ENCODE data around the gene NAALADL2.

Gene NAALADL2

GRCh38 chr3:174953068-174953467 is 93.9 kb downstream of the NAALADL2 start:
- Histone ChIP-seq H3K4me1 (ENCODE audit: control insufficient read depth, insufficient read depth, low read length) (peaks cover 10% of the 10 kb centered on the region), H3K9me3 (ENCODE audit: control insufficient read depth, insufficient read depth, low read length) (no peaks in the 10 kb centered on the region), H3K27me3 (ENCODE audit: control insufficient read depth, insufficient read depth, low read length) (no peaks in the 10 kb centered on the region), H3K36me3 (ENCODE audit: control insufficient read depth, insufficient read depth, low read length) (no peaks in the 10 kb centered on the region), H3K9ac (ENCODE audit: low read depth, low read length) (no peak overlapping the region), H3K4me3 (ENCODE audit: low read depth, low read length) (no peak overlapping the region)

GRCh38 chr3:174955513-174956016 is 96.4 kb downstream of the NAALADL2 start:
- no peaks in the 10 kb centered on the region for H3K9me3 ChIP-seq (ENCODE audit: control insufficient read depth, insufficient read depth, low read length)
- H3K9ac ChIP-seq (ENCODE audit: low read depth, low read length): no peak overlapping the region
- no peak overlapping the region for H3K4me3 ChIP-seq (ENCODE audit: low read depth, low read length)
- H3K27me3 ChIP-seq (ENCODE audit: control insufficient read depth, insufficient read depth, low read length): no peaks in the 10 kb centered on the region
- no peaks in the 10 kb centered on the region for H3K36me3 ChIP-seq (ENCODE audit: control insufficient read depth, insufficient read depth, low read length)
- H3K4me1 ChIP-seq (ENCODE audit: control insufficient read depth, insufficient read depth, low read length): peaks cover 10% of the 10 kb centered on the region

- Histone ChIP-seq H3K36me3 (ENCODE audit: control insufficient read depth, insufficient read depth, low read length) (no peaks in the 10 kb centered on the region), H3K27me3 (ENCODE audit: control insufficient read depth, insufficient read depth, low read length) (no peaks in the 10 kb centered on the region), H3K4me3 (ENCODE audit: low read depth, low read length) (no peak overlapping the region), H3K9me3 (ENCODE audit: control insufficient read depth, insufficient read depth, low read length) (no peaks in the 10 kb centered on the region), H3K9ac (ENCODE audit: low read depth, low read length) (no peak overlapping the region), H3K4me1 (ENCODE audit: control insufficient read depth, insufficient read depth, low read length) (peaks cover 10% of the 10 kb centered on the region)
These were observed 97.9 kb downstream of the NAALADL2 start for GRCh38 chr3:174957081-174957480.

- Histone ChIP-seq H3K27me3 (ENCODE audit: control insufficient read depth, insufficient read depth, low read length) (no peaks in the 10 kb centered on the region), H3K36me3 (ENCODE audit: control insufficient read depth, insufficient read depth, low read length) (no peaks in the 10 kb centered on the region), H3K9me3 (ENCODE audit: control insufficient read depth, insufficient read depth, low read length) (no peaks in the 10 kb centered on the region), H3K9ac (ENCODE audit: low read depth, low read length) (no peak overlapping the region), H3K4me3 (ENCODE audit: low read depth, low read length) (no peak overlapping the region), H3K4me1 (ENCODE audit: control insufficient read depth, insufficient read depth, low read length) (peaks cover 10% of the 10 kb centered on the region)
These were observed 98.4 kb downstream of the NAALADL2 start for GRCh38 chr3:174957551-174958001.

GRCh38 chr3:174958671-174959328 is 99.7 kb downstream of the NAALADL2 start:
- Histone ChIP-seq H3K9ac (ENCODE audit: low read depth, low read length) (no peak overlapping the region), H3K9me3 (ENCODE audit: control insufficient read depth, insufficient read depth, low read length) (no peaks in the 10 kb centered on the region), H3K27me3 (ENCODE audit: control insufficient read depth, insufficient read depth, low read length) (no peaks in the 10 kb centered on the region), H3K4me1 (ENCODE audit: control insufficient read depth, insufficient read depth, low read length) (peaks cover 10% of the 10 kb centered on the region), H3K4me3 (ENCODE audit: low read depth, low read length) (no peak overlapping the region), H3K36me3 (ENCODE audit: control insufficient read depth, insufficient read depth, low read length) (no peaks in the 10 kb centered on the region)

- Histone ChIP-seq H3K27me3 (ENCODE audit: control insufficient read depth, insufficient read depth, low read length) (no peaks in the 10 kb centered on the region), H3K4me3 (ENCODE audit: low read depth, low read length) (no peak overlapping the region), H3K9ac (ENCODE audit: low read depth, low read length) (no peak overlapping the region), H3K9me3 (ENCODE audit: control insufficient read depth, insufficient read depth, low read length) (no peaks in the 10 kb centered on the region), H3K4me1 (ENCODE audit: control insufficient read depth, insufficient read depth, low read length) (peaks cover 6% of the 10 kb centered on the region), H3K36me3 (ENCODE audit: control insufficient read depth, insufficient read depth, low read length) (no peaks in the 10 kb centered on the region)
These were observed 100.5 kb downstream of the NAALADL2 start for GRCh38 chr3:174959556-174960065.

GRCh38 chr3:174960898-174961297 is 101.8 kb downstream of the NAALADL2 start:
- no peak overlapping the region for H3K4me3 ChIP-seq (ENCODE audit: low read depth, low read length)
- no peak overlapping the region for H3K9ac ChIP-seq (ENCODE audit: low read depth, low read length)
- H3K4me1 ChIP-seq (ENCODE audit: control insufficient read depth, insufficient read depth, low read length): no peaks in the 10 kb centered on the region
- no peaks in the 10 kb centered on the region for H3K36me3 ChIP-seq (ENCODE audit: control insufficient read depth, insufficient read depth, low read length)
- no peaks in the 10 kb centered on the region for H3K27me3 ChIP-seq (ENCODE audit: control insufficient read depth, insufficient read depth, low read length)
- H3K9me3 ChIP-seq (ENCODE audit: control insufficient read depth, insufficient read depth, low read length): no peaks in the 10 kb centered on the region

- Histone ChIP-seq H3K9ac (ENCODE audit: low read depth, low read length) (no peak overlapping the region), H3K4me1 (ENCODE audit: control insufficient read depth, insufficient read depth, low read length) (no peaks in the 10 kb centered on the region), H3K4me3 (ENCODE audit: low read depth, low read length) (no peak overlapping the region), H3K9me3 (ENCODE audit: control insufficient read depth, insufficient read depth, low read length) (no peaks in the 10 kb centered on the region), H3K36me3 (ENCODE audit: control insufficient read depth, insufficient read depth, low read length) (no peaks in the 10 kb centered on the region), H3K27me3 (ENCODE audit: control insufficient read depth, insufficient read depth, low read length) (no peaks in the 10 kb centered on the region)
These were observed 114.3 kb downstream of the NAALADL2 start for GRCh38 chr3:174973465-174973864.

- Histone ChIP-seq H3K27me3 (ENCODE audit: control insufficient read depth, insufficient read depth, low read length) (no peaks in the 10 kb centered on the region), H3K9ac (ENCODE audit: low read depth, low read length) (no peak overlapping the region), H3K36me3 (ENCODE audit: control insufficient read depth, insufficient read depth, low read length) (no peaks in the 10 kb centered on the region), H3K4me3 (ENCODE audit: low read depth, low read length) (no peak overlapping the region), H3K9me3 (ENCODE audit: control insufficient read depth, insufficient read depth, low read length) (no peaks in the 10 kb centered on the region), H3K4me1 (ENCODE audit: control insufficient read depth, insufficient read depth, low read length) (no peaks in the 10 kb centered on the region)
These were observed 127.6 kb downstream of the NAALADL2 start for GRCh38 chr3:174986685-174987084.

- no peaks in the 10 kb centered on the region for H3K9me3 ChIP-seq (ENCODE audit: control insufficient read depth, insufficient read depth, low read length)
- no peak overlapping the region for H3K4me3 ChIP-seq (ENCODE audit: low read depth, low read length)
- no peaks in the 10 kb centered on the region for H3K4me1 ChIP-seq (ENCODE audit: control insufficient read depth, insufficient read depth, low read length)
- no peak overlapping the region for H3K9ac ChIP-seq (ENCODE audit: low read depth, low read length)
- no peaks in the 10 kb centered on the region for H3K36me3 ChIP-seq (ENCODE audit: control insufficient read depth, insufficient read depth, low read length)
- H3K27me3 ChIP-seq (ENCODE audit: control insufficient read depth, insufficient read depth, low read length): no peaks in the 10 kb centered on the region
These were observed 142.0 kb downstream of the NAALADL2 start for GRCh38 chr3:175001091-175001490.

GRCh38 chr3:175002732-175003143 is 143.6 kb downstream of the NAALADL2 start:
- Histone ChIP-seq H3K27me3 (ENCODE audit: control insufficient read depth, insufficient read depth, low read length) (no peaks in the 10 kb centered on the region), H3K36me3 (ENCODE audit: control insufficient read depth, insufficient read depth, low read length) (no peaks in the 10 kb centered on the region), H3K9me3 (ENCODE audit: control insufficient read depth, insufficient read depth, low read length) (no peaks in the 10 kb centered on the region), H3K9ac (ENCODE audit: low read depth, low read length) (no peak overlapping the region), H3K4me1 (ENCODE audit: control insufficient read depth, insufficient read depth, low read length) (no peaks in the 10 kb centered on the region), H3K4me3 (ENCODE audit: low read depth, low read length) (no peak overlapping the region)

GRCh38 chr3:175003590-175003989 is 144.5 kb downstream of the NAALADL2 start:
- H3K36me3 ChIP-seq (ENCODE audit: control insufficient read depth, insufficient read depth, low read length): no peaks in the 10 kb centered on the region
- no peaks in the 10 kb centered on the region for H3K27me3 ChIP-seq (ENCODE audit: control insufficient read depth, insufficient read depth, low read length)
- no peak overlapping the region for H3K4me3 ChIP-seq (ENCODE audit: low read depth, low read length)
- H3K4me1 ChIP-seq (ENCODE audit: control insufficient read depth, insufficient read depth, low read length): no peaks in the 10 kb centered on the region
- no peak overlapping the region for H3K9ac ChIP-seq (ENCODE audit: low read depth, low read length)
- H3K9me3 ChIP-seq (ENCODE audit: control insufficient read depth, insufficient read depth, low read length): no peaks in the 10 kb centered on the region

Measured in iPS-15b (cell line).